Karpas-422 (cell line): ENCODE results near the gene TACR2. TPM values are rescaled to one million over a fixed set of nuclear protein-coding genes. Genes with fewer than 3 reads are reported as not detected.

ENCODE experiments used
- DNase-seq: peaks from one replicate; pipeline ENCODE4 v3.0.0-alpha.2; 2015
- H2AFZ ChIP-seq: fragments of 200-600 bp; sonication (generic); 2 replicates; pipeline ENCODE4 v1.6.1; 2014; ENCODE audit warnings: antibody characterized with exemption, low read length, mixed read lengths
- H3K27ac ChIP-seq: fragments of 200-600 bp; sonication (generic); 2 replicates; pipeline ENCODE4 v1.5.1; 2014; ENCODE audit warnings: mild to moderate bottlenecking, low read length, moderate library complexity
- H3K27me3 ChIP-seq: fragments of 200-600 bp; sonication (generic); 2 replicates; pipeline ENCODE4 v1.6.1; 2014; ENCODE audit warnings: low read length, mixed read lengths
- H3K36me3 ChIP-seq: fragments of 200-600 bp; sonication (generic); 2 replicates; pipeline ENCODE4 v1.6.1; 2014; ENCODE audit warnings: low read length, mixed read lengths; ENCODE audit not compliant: insufficient read depth
- H3K4me1 ChIP-seq: fragments of 200-600 bp; sonication (generic); 2 replicates; pipeline ENCODE4 v1.6.1; 2014; ENCODE audit warnings: mild to moderate bottlenecking, low read length, mixed read lengths
- H3K4me2 ChIP-seq: fragments of 200-600 bp; sonication (generic); 2 replicates; pipeline ENCODE4 v1.6.1; 2014; ENCODE audit warnings: low read length, low read depth, mild to moderate bottlenecking; ENCODE audit not compliant: poor library complexity, severe bottlenecking
- H3K4me3 ChIP-seq: fragments of 200-600 bp; sonication (generic); 2 replicates; pipeline ENCODE4 v1.5.1; 2014; ENCODE audit warnings: mild to moderate bottlenecking, antibody characterized with exemption, low read length, mixed read lengths
- H3K79me2 ChIP-seq: fragments of 200-600 bp; sonication (generic); 2 replicates; pipeline ENCODE4 v1.6.1; 2014; ENCODE audit warnings: mild to moderate bottlenecking, low read length, mixed read lengths
- H3K9ac ChIP-seq: fragments of 200-600 bp; sonication (generic); 2 replicates; pipeline ENCODE4 v1.6.0; 2014; ENCODE audit warnings: low read length
- H3K9me2 ChIP-seq: fragments of 200-600 bp; sonication (generic), shearing (Covaris generic); replicated peaks from 2 replicates; pipeline ENCODE4 v1.6.0; 2014; ENCODE audit warnings: mild to moderate bottlenecking, low read length, moderate library complexity; ENCODE audit not compliant: insufficient read depth
- H3K9me3 ChIP-seq: fragments of 300-700, 200-600 bp; sonication (generic); 2 replicates; pipeline ENCODE4 v1.6.1; 2014; ENCODE audit warnings: low read length, mixed read lengths
- H4K20me1 ChIP-seq: fragments of 200-600 bp; sonication (generic); 2 replicates; pipeline ENCODE4 v1.6.1; 2014; ENCODE audit warnings: mild to moderate bottlenecking, antibody characterized with exemption, low read length, low read depth; ENCODE audit not compliant: insufficient read depth
- total RNA-seq: library from RNA; depleted of rRNA; stranded (reverse); fragments of >200 nt; shearing (Covaris generic); gene quantifications from 2 replicates; pipeline ENCODE4 v1.2.3, GENCODE V29; 2014; ENCODE audit warnings: low replicate concordance

The TACR2 gene
- total RNA-seq, 1 experiment from 2014 or later: not detected

DNA sequence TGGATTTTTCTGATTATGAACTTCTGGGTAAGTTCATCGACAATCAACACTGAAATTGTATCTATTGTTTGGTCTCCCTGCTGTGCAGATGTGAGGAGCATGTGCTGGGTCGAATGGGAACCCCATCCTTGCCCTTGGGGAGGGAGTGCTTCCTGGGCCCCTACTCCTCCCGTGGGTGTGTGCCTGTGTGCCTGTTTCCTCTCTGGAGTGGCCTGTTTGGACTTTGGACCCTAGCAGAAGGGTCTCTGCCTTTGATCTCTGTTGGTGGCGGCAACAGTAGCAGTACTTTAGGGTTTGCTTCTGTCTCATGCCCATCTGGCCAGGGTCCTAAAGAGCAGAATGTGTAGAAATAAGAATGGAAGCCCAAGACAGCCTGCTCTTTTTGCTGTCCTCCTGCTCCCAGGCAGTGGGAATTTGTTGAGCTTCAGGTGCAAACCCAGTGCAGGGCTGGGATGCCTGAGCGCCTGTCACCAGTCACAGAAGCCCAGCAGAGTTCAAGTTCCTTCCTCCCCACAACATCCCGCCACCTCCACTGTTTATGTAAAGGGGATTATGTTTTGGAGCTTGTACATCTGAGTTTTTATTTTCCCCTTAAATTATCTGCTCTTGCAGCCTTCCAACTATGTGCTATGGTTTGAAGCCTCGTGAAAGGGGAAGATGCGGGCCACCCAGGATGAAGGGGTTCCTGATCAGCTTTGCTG, 1.5 kb upstream of the TACR2 start:
- Histone ChIP-seq H3K4me1 (no peaks in the 10 kb centered on the region), H3K9me3 (no peaks in the 10 kb centered on the region), H3K27me3 (no peaks in the 10 kb centered on the region), H3K27ac (no peak overlapping the region), H4K20me1 (no peaks in the 10 kb centered on the region), H2AFZ (no peak overlapping the region), H3K4me3 (no peak overlapping the region), H3K9me2 (no peaks in the 10 kb centered on the region), H3K79me2 (no peaks in the 10 kb centered on the region), H3K36me3 (no peaks in the 10 kb centered on the region), H3K4me2 (no peak overlapping the region), H3K9ac (no peak overlapping the region)
- no peak for DNase-seq

DNA sequence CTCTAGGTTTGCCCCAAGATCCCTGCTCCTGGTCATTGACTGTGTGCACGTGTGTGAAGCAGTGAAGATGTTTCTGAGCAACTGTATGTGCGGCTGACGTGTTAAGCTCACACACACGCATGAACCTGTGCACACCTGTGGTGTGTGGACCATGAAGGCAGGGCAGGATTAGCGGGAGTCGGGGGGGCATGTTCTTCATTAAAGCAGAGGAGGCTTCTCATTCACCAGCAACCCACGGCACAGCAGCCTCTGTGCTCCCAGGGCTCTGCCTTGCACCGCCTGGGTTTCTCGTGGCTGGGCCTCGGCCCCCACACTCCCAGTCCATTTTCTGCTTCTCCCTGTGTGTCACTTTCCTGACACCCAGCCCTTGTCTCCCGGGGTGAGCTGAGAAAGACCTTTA, 824 bp upstream of the TACR2 start:
- Histone ChIP-seq H3K36me3 (no peaks in the 10 kb centered on the region), H3K9me2 (no peaks in the 10 kb centered on the region), H3K27me3 (no peaks in the 10 kb centered on the region), H2AFZ (no peak overlapping the region), H3K27ac (no peak overlapping the region), H3K4me2 (no peak overlapping the region), H4K20me1 (no peaks in the 10 kb centered on the region), H3K4me1 (no peaks in the 10 kb centered on the region), H3K79me2 (no peaks in the 10 kb centered on the region), H3K9me3 (no peaks in the 10 kb centered on the region), H3K4me3 (no peak overlapping the region), H3K9ac (no peak overlapping the region)
- DNase-seq: no peak

DNA sequence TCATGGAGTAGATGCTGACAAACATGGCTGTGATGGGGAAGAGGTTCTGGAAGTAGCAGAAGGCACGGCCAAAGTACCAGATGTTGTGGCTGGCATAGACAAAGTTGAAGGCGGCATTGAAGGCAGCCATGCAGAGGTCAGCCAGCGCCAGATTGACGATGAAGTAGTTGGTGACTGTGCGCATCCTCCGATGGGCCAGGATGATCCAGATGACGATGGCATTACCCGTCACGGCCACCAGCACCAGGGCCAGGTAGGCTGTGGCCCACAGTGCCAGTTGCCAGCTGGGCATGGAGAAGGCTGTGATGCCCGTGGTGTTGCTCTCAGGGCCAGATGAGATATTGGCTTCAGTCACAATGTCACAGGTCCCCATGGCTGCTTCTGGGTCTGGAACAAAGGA, 767 bp downstream of the TACR2 start:
- Histone ChIP-seq H3K9me3 (no peaks in the 10 kb centered on the region), H4K20me1 (no peaks in the 10 kb centered on the region), H3K27ac (no peak overlapping the region), H3K4me1 (no peaks in the 10 kb centered on the region), H2AFZ (no peak overlapping the region), H3K27me3 (no peaks in the 10 kb centered on the region), H3K4me3 (no peak overlapping the region), H3K9me2 (no peaks in the 10 kb centered on the region), H3K36me3 (no peaks in the 10 kb centered on the region), H3K79me2 (no peaks in the 10 kb centered on the region), H3K9ac (no peak overlapping the region), H3K4me2 (no peak overlapping the region)
- no peak for DNase-seq

DNA sequence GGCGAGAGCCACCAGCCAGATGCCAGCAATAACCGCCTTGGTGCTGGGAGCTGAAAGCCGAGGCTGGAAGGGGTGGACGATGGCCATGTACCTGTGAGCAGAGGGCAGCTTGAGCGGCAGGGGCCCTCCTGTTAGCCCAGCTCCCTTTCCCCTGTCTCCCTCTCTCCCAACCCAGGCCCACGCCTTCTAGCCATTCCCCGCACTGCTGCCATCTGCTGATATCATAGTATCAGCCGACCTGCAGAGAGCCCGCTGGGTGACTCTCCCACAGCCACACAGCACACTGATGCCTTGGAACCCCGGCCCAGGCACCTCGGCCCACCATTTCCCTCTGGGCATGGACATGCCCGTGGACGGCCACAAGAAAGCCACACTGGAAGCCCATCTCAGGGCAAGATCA, 1.7 kb downstream of the TACR2 start:
- H3K36me3 ChIP-seq: no peaks in the 10 kb centered on the region
- H3K27ac ChIP-seq: no peak overlapping the region
- H4K20me1 ChIP-seq: no peaks in the 10 kb centered on the region
- no peaks in the 10 kb centered on the region for H3K27me3 ChIP-seq
- H3K9me3 ChIP-seq: no peaks in the 10 kb centered on the region
- H3K79me2 ChIP-seq: no peaks in the 10 kb centered on the region
- H2AFZ ChIP-seq: no peak overlapping the region
- H3K9me2 ChIP-seq: no peaks in the 10 kb centered on the region
- H3K4me1 ChIP-seq: peaks cover under 1% of the 10 kb centered on the region; the same call in 1 of the 2 replicates
- H3K4me3 ChIP-seq: no peak overlapping the region
- H3K9ac ChIP-seq: no peak overlapping the region
- H3K4me2 ChIP-seq: no peak overlapping the region
- DNase-seq: no peak

DNA sequence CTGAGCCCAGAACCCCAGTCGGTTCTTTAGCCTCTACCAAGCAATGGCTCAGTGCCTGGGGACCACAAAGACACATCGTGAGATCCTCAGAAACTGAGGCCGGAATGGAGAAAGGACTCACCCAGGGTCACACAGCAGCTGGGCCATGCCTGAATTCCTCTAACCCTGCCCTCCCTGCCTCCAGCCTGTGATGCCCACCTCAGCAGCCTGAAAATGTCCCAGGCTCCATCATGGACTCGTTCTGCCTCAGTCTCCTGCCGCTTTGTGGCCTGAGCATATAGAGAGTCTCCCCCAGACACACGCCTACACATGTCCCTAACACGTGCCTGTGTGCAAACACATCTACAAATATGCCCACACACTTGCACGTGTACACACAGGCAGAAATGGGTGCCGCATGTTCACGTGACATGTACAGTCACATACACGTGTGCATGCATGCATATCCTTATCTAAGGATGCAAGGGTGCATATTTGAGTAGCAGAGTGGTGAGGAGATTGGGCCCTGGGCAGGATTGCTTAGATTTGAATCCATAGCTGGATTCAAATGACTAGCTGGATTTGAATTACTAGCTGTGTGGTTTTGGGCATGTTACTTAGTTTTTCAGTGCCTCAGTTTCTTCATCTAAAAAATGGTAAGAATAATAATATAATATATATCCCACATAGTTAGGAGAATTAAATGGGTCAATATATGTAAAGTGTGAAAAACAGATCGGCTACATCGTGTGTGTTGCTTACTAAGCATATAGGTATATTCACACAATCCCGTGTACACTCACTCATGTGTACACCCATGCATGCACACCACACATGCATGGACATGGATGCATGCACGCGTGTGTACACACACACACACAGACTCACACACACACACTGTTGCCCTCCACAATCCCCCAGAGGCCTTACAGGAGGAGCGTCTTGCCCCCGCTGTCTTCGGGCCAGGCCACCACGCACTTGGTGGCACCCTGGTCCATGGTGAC, 2.4 kb downstream of the TACR2 start:
- no peak overlapping the region for H2AFZ ChIP-seq
- H3K9me2 ChIP-seq: no peaks in the 10 kb centered on the region
- no peaks in the 10 kb centered on the region for H3K79me2 ChIP-seq
- peaks cover 7% of the 10 kb centered on the region for H3K4me1 ChIP-seq
- no peak overlapping the region for H3K4me2 ChIP-seq
- no peak for DNase-seq
- H3K9me3 ChIP-seq: no peaks in the 10 kb centered on the region
- H3K9ac ChIP-seq: no peak overlapping the region
- no peak overlapping the region for H3K4me3 ChIP-seq
- H3K27me3 ChIP-seq: no peaks in the 10 kb centered on the region
- no peak overlapping the region for H3K27ac ChIP-seq
- H4K20me1 ChIP-seq: no peaks in the 10 kb centered on the region
- H3K36me3 ChIP-seq: no peaks in the 10 kb centered on the region

DNA sequence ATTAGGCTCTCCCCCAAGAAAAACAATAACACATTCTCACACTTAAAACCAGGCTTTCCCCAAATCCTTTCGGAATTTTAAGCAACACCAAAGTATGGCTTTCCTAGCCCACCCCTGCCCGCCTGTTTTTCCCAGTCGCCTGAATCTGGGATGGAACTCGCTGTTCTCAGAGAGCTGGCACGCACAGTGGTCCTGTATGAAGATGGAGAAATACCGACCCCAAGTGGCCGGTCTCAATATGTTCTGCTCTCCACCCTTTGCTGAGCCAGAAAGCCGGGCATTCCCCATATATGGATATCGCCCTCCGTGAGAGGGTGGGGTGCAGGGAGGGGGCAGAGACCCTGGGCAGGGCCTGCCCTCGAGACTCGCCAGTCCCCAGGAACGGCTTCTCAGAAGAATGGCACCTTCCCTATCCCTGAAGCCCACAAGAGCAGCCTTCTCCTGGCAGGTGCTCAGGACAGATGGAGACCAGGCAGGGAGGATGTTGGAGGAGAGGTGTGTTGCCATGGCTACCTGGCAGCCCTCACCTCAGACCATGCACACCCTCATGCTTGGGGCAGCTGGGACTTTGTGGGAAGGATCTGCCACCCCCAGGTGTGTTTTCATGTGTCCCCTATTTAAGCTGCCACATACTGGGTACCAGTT, 3.4 kb downstream of the TACR2 start:
- DNase-seq: peak; percentile 80
- Histone ChIP-seq H3K79me2 (no peaks in the 10 kb centered on the region), H3K27ac (no peak overlapping the region), H3K4me1 (peaks cover 14% of the 10 kb centered on the region), H4K20me1 (no peaks in the 10 kb centered on the region), H3K9me2 (no peaks in the 10 kb centered on the region), H3K27me3 (no peaks in the 10 kb centered on the region), H3K4me3 (no peak overlapping the region), H3K4me2 (no peak overlapping the region), H2AFZ (no peak overlapping the region), H3K36me3 (no peaks in the 10 kb centered on the region), H3K9me3 (no peaks in the 10 kb centered on the region), H3K9ac (no peak overlapping the region)

DNA sequence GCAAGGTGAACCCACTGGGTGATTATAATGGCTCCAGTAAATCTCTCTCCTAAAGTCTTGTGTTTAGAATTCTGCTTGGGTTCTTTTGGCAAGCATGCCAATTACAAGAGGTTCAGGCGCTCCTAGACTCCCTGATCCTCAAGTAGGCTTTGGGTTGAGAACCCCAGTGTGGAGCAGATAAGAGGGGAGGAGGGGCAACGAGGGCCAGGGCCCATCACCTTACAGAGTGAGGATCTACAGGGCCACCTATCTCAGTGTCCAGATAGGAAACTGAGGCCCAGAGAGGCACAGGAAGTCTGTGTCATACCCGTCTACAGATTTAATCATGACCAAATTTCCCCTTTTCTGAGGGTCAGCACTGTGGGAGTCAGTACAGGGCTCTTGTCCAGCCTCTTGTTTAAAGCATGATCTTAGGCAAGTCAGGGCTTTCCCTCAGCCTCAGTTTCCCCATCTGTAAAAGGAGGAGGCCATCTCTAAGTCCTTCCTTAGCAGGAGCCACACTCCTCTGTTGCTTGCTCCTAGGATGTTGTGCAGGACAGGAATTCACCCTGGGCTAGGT, 4.4 kb downstream of the TACR2 start:
- DNase-seq: no peak
- Histone ChIP-seq H4K20me1 (no peaks in the 10 kb centered on the region), H3K9me2 (no peaks in the 10 kb centered on the region), H3K9me3 (no peaks in the 10 kb centered on the region), H3K27me3 (no peaks in the 10 kb centered on the region), H3K27ac (no peak overlapping the region), H3K9ac (no peak overlapping the region), H2AFZ (no peak overlapping the region), H3K4me1 (peaks cover 24% of the 10 kb centered on the region), H3K36me3 (no peaks in the 10 kb centered on the region), H3K4me3 (no peak overlapping the region), H3K4me2 (no peak overlapping the region), H3K79me2 (no peaks in the 10 kb centered on the region)

DNA sequence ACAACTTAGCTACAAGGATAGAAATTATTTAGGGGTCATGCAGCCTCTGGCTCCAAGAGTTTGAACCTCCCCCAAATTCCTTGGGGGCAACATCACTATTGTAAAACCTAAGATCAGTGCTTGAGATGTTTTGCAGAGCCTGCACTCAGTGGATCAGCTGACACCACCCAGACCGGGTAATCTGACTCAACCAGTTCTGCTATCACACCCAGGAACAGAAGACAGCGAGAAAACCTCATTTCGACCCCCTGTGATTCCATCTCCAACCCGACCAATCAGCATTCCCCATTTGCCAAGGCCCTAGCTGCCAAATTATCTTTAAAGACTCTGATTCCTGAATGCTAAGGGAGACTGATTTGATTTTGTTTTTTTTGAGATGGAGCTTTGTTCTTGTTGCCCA, 5.2 kb downstream of the TACR2 start:
- Histone ChIP-seq H3K9me2 (no peaks in the 10 kb centered on the region), H3K4me2 (no peak overlapping the region), H3K9ac (no peak overlapping the region), H3K27me3 (no peaks in the 10 kb centered on the region), H4K20me1 (no peaks in the 10 kb centered on the region), H3K4me1 (peaks cover 25% of the 10 kb centered on the region), H3K36me3 (no peaks in the 10 kb centered on the region), H3K4me3 (no peak overlapping the region), H3K27ac (no peak overlapping the region), H3K9me3 (no peaks in the 10 kb centered on the region), H2AFZ (no peak overlapping the region), H3K79me2 (no peaks in the 10 kb centered on the region)
- DNase-seq: no peak
